Endothelial cell of umbilical vein (primary cell): ENCODE data around the gene MIB1. TPM values are rescaled to one million over a fixed set of nuclear protein-coding genes. Genes with fewer than 3 reads are reported as not detected.

Source experiments
- BruUV-seq: library from RNA; stranded (reverse); fragments of 400-500 nt; replicated peaks from 2 replicates; lab custom pipeline; 2021; lab: Mats Ljungman, UMichigan
- CTCF ChIA-PET: fragments of 300-600, 350-600 bp; sonication (Branson Sonifier 250); formaldehyde crosslinking; loops from one replicate; lab custom pipeline; 2021; ENCODE audit warnings: antibody characterized with exemption, inconsistent platforms; lab: Charles Lee
- POLR2A ChIA-PET: fragments of 300-600, 350-600 bp; sonication (Branson Sonifier 250); formaldehyde crosslinking; loops from one replicate; lab custom pipeline; 2021; ENCODE audit warnings: antibody characterized with exemption, inconsistent platforms; lab: Charles Lee
- DNase-seq: peaks from one replicate; pipeline ENCODE4 v3.0.0-alpha.2; 2011; ENCODE audit warnings: low read depth, low spot score
- FAIRE-seq: peaks from 2 replicates; lab custom pipeline; 2011; peaks lifted over from hg19 to GRCh38; lab: Jason Lieb, UNC
- H2AFZ ChIP-seq: 2 replicates; pipeline ENCODE4 v1.6.0; 2012; ENCODE audit warnings: low read depth, low read length, control low read depth, inconsistent platforms
- H3K27ac ChIP-seq: 2 replicates; pipeline ENCODE4 v1.5.1; 2011; ENCODE audit warnings: low read depth, mild to moderate bottlenecking, control low read depth, low read length, moderate library complexity; ENCODE audit not compliant: insufficient read depth
- H3K27me3 ChIP-seq, 2 experiments: 2 replicates each; pipeline versions ENCODE4 v1.6.0 to v1.6.1; 2011; ENCODE audit warnings: low read length in 2 of 2, mixed read lengths in 1 of 2; ENCODE audit not compliant: control insufficient read depth in 2 of 2, insufficient read depth in 2 of 2
- H3K36me3 ChIP-seq, 2 experiments: 2 replicates in 1 of 2; 3 replicates in 1 of 2; pipeline ENCODE4 v1.5.1; 2011; ENCODE audit warnings: low read length in 2 of 2, mild to moderate bottlenecking in 1 of 2, moderate library complexity in 1 of 2; ENCODE audit not compliant: control insufficient read depth in 2 of 2, insufficient read depth in 2 of 2; ENCODE audit errors: extremely low read depth in 1 of 2
- H3K4me1 ChIP-seq: 3 replicates; pipeline ENCODE4 v1.5.1; 2011; ENCODE audit warnings: mild to moderate bottlenecking, low read length; ENCODE audit not compliant: control insufficient read depth, insufficient read depth; ENCODE audit errors: extremely low read depth
- H3K4me2 ChIP-seq: 2 replicates; pipeline ENCODE4 v1.6.1; 2011; ENCODE audit warnings: low read length, control low read depth, mixed read lengths; ENCODE audit not compliant: insufficient read depth
- H3K4me3 ChIP-seq, 3 experiments: fragments of 200-600 bp in 1 of 3; sonication (generic), shearing (Covaris generic) in 1 of 3; replicated peaks in 1 of 3; 2 replicates each; pipeline ENCODE4 v1.5.1; 2011 to 2016; ENCODE audit warnings: control low read depth in 3 of 3, low read length in 3 of 3, mild to moderate bottlenecking in 2 of 3, inconsistent platforms in 1 of 3, low read depth in 1 of 3, moderate library complexity in 1 of 3; ENCODE audit not compliant: insufficient read depth in 1 of 3
- H3K79me2 ChIP-seq: 2 replicates; pipeline ENCODE4 v1.6.0; 2012; ENCODE audit warnings: low read length, inconsistent platforms; ENCODE audit not compliant: control insufficient read depth, insufficient read depth
- H3K9ac ChIP-seq: replicated peaks from 2 replicates; pipeline ENCODE3; 2011; ENCODE audit warnings: low read length, control low read depth; ENCODE audit not compliant: insufficient read depth; ENCODE audit errors: extremely low read depth
- H3K9me1 ChIP-seq: replicated peaks from 3 replicates; pipeline ENCODE4 v1.6.0; 2011; ENCODE audit warnings: mild to moderate bottlenecking, low read length; ENCODE audit not compliant: control insufficient read depth, insufficient read depth; ENCODE audit errors: extremely low read depth
- H3K9me3 ChIP-seq: replicated peaks from 2 replicates; pipeline ENCODE4 v1.5.1; 2012; ENCODE audit warnings: low read length, inconsistent platforms; ENCODE audit not compliant: control insufficient read depth, insufficient read depth
- H4K20me1 ChIP-seq: replicated peaks from 2 replicates; pipeline ENCODE3; 2011; ENCODE audit warnings: mild to moderate bottlenecking, low read length; ENCODE audit not compliant: control insufficient read depth, insufficient read depth; ENCODE audit errors: extremely low read depth
- EZH2 ChIP-seq: IDR thresholded peaks from 2 replicates; pipeline ENCODE4 v1.6.1; 2012; ENCODE audit warnings: borderline replicate concordance, low read depth, mild to moderate bottlenecking, moderate library complexity, low read length, inconsistent platforms; ENCODE audit not compliant: severe bottlenecking
- FOS ChIP-seq: IDR thresholded peaks from 2 replicates; pipeline ENCODE4 v1.6.1; 2011; ENCODE audit warnings: mild to moderate bottlenecking, low read length, moderate library complexity, borderline replicate concordance; ENCODE audit not compliant: insufficient read depth
- GATA2 ChIP-seq: IDR thresholded peaks from 2 replicates; pipeline ENCODE4 v1.7.0; 2011; ENCODE audit warnings: low read depth, mild to moderate bottlenecking, moderate library complexity, mixed read lengths, low read length; ENCODE audit not compliant: insufficient read length, insufficient read depth
- JUN ChIP-seq: IDR thresholded peaks from 2 replicates; pipeline ENCODE4 v1.6.1; 2011; ENCODE audit warnings: borderline replicate concordance, low read depth; ENCODE audit not compliant: insufficient read length, insufficient read depth
- MYC ChIP-seq: IDR thresholded peaks from one replicate; pipeline ENCODE4 v1.6.1; 2011; ENCODE audit warnings: mild to moderate bottlenecking, low read depth, low read length
- POLR2A ChIP-seq: IDR thresholded peaks from 2 replicates; pipeline ENCODE4 v1.6.1; 2012; ENCODE audit warnings: low read depth, mild to moderate bottlenecking, control low read depth, low read length
- POLR2AphosphoS5 ChIP-seq: IDR thresholded peaks from 2 replicates; pipeline ENCODE4 v1.6.1; 2012; ENCODE audit warnings: low read depth, mild to moderate bottlenecking, control low read depth, low read length, moderate library complexity; ENCODE audit not compliant: insufficient read depth
- dilution Hi-C: fragments of 300-500 bp; cut with MboI; formaldehyde crosslinking; loops from one replicate; pipeline ENCODE4 v1.15.0; 2019; ENCODE audit warnings: low sequenced_read_pairs; ENCODE audit not compliant: extremely low pct_ligation_motif_present
- intact Hi-C: fragments of 100-400 bp; cut with micrococcal nuclease; formaldehyde crosslinking; loops from one replicate; pipeline ENCODE4 v1.10.0; 2022
- polyA plus RNA-seq, 4 experiments: library from polyadenylated mRNA; depleted of rRNA in 3 of 4; stranded (reverse) in 3 of 4; unstranded in 1 of 4; fragments of >200 nt; gene quantifications; 2 replicates each; pipeline versions ENCODE4 v1.2.1 to v1.2.3, GENCODE V29; 2011 to 2012; ENCODE audit warnings: missing spikeins in 1 of 4
- total RNA-seq: library from RNA; stranded (reverse); gene quantifications from 2 replicates; pipeline ENCODE4 v1.2.3, GENCODE V29; 2021
- TF ChIP-seq, protein P1 (sequence below): IDR thresholded peaks from 2 replicates; pipeline ENCODE4 v1.6.1; 2011; ENCODE audit not compliant: insufficient read depth, insufficient read length
- TF ChIP-seq, protein P2 (sequence below), 2 donors: IDR thresholded peaks; 1 replicate in 1 of 2; 2 replicates in 1 of 2; pipeline ENCODE4 v1.5.1; 2011; ENCODE audit warnings: low read length in 2 of 2, mild to moderate bottlenecking in 2 of 2, moderate library complexity in 2 of 2, control low read depth in 1 of 2, inconsistent platforms in 1 of 2, low read depth in 1 of 2; ENCODE audit not compliant: insufficient read depth in 1 of 2; ENCODE audit errors: extremely low read depth in 1 of 2

Gene MIB1
- total and polyA plus RNA-seq, 2 donors (not counting 3 experiments of a cell fraction or from before 2014, with no cell fraction given), result 6.3 to 37.5 TPM

GRCh38 chr18:21777814-21778213, 37.2 kb downstream of the MIB1 start:
- DNase-seq (no peak), FAIRE-seq (no peak)
- H3K27ac ChIP-seq, result no peak overlapping the region
- H4K20me1 ChIP-seq, result no peaks in the 10 kb centered on the region
- no peak overlapping the region for H2AFZ ChIP-seq
- ChIA-PET POLR2A (no interaction called here), CTCF (interaction anchor here (1.3 to 1.4 kb wide), 2 partner anchors 11 to 14 kb away, joined by 3 read pairs; no protein-coding TSS in a partner anchor)
- dilution Hi-C loops (no loop called here), intact Hi-C loops (no loop called here)
- H3K4me3 ChIP-seq, result no peak overlapping the region
- H3K9ac ChIP-seq, result no peak overlapping the region
- H3K4me1 ChIP-seq, result no peaks in the 10 kb centered on the region
- no peaks in the 10 kb centered on the region for H3K9me1 ChIP-seq
- H3K79me2 ChIP-seq, result no peaks in the 10 kb centered on the region
- no TSS peak for BruUV-seq
- no peaks in the 10 kb centered on the region for H3K27me3 ChIP-seq
- no peak for TF ChIP-seq POLR2A
- TF ChIP-seq, protein P1, sequence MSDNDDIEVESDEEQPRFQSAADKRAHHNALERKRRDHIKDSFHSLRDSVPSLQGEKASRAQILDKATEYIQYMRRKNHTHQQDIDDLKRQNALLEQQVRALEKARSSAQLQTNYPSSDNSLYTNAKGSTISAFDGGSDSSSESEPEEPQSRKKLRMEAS, result no peak
- TF ChIP-seq GATA2, result no peak
- TF ChIP-seq POLR2AphosphoS5, result no peak
- no peak for TF ChIP-seq FOS
- TF ChIP-seq EZH2, result no peak
- TF ChIP-seq, protein P2, sequence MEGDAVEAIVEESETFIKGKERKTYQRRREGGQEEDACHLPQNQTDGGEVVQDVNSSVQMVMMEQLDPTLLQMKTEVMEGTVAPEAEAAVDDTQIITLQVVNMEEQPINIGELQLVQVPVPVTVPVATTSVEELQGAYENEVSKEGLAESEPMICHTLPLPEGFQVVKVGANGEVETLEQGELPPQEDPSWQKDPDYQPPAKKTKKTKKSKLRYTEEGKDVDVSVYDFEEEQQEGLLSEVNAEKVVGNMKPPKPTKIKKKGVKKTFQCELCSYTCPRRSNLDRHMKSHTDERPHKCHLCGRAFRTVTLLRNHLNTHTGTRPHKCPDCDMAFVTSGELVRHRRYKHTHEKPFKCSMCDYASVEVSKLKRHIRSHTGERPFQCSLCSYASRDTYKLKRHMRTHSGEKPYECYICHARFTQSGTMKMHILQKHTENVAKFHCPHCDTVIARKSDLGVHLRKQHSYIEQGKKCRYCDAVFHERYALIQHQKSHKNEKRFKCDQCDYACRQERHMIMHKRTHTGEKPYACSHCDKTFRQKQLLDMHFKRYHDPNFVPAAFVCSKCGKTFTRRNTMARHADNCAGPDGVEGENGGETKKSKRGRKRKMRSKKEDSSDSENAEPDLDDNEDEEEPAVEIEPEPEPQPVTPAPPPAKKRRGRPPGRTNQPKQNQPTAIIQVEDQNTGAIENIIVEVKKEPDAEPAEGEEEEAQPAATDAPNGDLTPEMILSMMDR (IDR thresholded peaks at IDR 0.05; ENCODE audit: extremely low read depth in 1 of 2, insufficient read depth in 1 of 2, low read depth in 1 of 2, low read length in 2 of 2), result no peak
- TF ChIP-seq MYC, result no peak
- TF ChIP-seq JUN, result no peak
- peaks cover 1 to 8% of the 10 kb centered on the region in 2 experiments for H3K36me3 ChIP-seq
- no peaks in the 10 kb centered on the region for H3K9me3 ChIP-seq
- H3K4me2 ChIP-seq, result no peak overlapping the region
